ENCODE measurements around the gene TMEM39B.
"Not testable (repeated sequence)": the region's sequence is repeated elsewhere in the genome, so short reads cannot be mapped to it uniquely, and the experiment has no call there.

The TMEM39B gene

GRCh38 chr1:32055416-32055815, 17.3 kb upstream of the TMEM39B start:
- DNase-seq = no peak
- TF ChIP-seq GATA1 (IDR thresholded peaks at IDR 0.05; ENCODE audit: low read depth, low read length) = no peak
- TF ChIP-seq POLR2A (IDR thresholded peaks at IDR 0.05; ENCODE audit: low read length) = no peak

DNA sequence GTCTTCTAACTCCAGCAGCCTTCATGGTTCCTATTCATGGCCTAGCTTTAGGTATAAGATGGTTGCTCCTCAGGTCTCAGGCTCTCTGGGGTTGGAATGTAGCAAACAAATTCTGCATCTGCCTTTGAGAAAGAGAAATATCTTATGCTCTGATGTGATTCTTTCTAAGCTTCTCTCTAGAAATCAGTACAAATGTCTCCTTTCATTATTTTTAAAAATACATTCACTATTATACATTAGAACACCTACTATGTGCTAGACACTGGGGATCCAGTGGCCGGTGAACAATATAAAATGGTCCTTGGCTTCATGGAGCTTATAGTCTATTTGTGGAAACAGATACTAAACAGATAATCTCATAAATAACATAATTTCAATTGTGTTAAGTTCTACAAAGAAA, 16.1 kb upstream of the TMEM39B start:
- no peak for DNase-seq
- no peak for TF ChIP-seq GATA1 (IDR thresholded peaks at IDR 0.05; ENCODE audit: low read depth, low read length)
- TF ChIP-seq POLR2A (IDR thresholded peaks at IDR 0.05; ENCODE audit: low read length) = no peak

DNA sequence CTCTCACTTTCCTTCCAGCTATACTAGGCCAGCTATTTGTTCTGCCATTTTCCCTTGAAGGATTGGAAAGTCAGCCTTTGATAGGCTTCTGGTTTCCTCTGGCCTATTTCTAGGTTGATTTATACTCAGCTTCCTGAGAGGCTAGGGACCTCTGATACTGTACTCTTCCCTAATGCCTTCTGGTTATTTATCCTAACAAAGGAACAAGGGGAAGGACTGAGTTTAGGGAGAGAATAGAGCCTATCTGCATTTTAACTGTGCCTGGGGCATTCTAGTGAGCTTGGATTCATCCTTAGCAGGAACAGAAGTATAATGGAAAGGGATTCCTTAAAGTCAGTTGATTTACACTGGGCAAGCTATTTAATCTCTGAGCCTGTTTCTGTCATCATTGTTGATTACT, 11.8 kb upstream of the TMEM39B start:
- TF ChIP-seq POLR2A (IDR thresholded peaks at IDR 0.05; ENCODE audit: low read length) = no peak
- TF ChIP-seq GATA1 (IDR thresholded peaks at IDR 0.05; ENCODE audit: low read depth, low read length) = no peak
- DNase-seq = no peak

GRCh38 chr1:32062867-32063230, 9.9 kb upstream of the TMEM39B start:
- TF ChIP-seq GATA1 (IDR thresholded peaks at IDR 0.05; ENCODE audit: low read depth, low read length) (no peak), POLR2A (IDR thresholded peaks at IDR 0.05; ENCODE audit: low read length) (no peak)
- DNase-seq = no peak

DNA sequence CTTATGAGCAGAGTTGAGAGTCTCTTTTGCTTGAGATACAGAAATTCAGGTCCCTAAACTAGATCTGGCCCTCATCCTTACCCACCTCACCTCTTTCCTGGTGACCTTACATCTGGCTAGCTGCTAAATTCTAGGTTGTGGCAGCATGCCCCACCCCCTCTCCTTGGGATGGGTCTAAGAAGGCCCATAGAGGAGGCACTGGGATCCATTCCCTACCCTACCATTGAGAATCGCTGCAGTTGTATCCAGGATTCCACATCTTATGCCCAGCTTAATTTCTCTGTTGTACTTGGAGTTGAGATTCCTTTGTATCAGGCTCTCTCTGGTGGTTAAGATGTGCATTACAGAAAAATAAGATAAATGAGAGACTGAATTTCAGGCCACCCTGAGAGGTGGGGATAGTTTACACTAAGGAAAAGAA, 9.5 kb upstream of the TMEM39B start:
- TF ChIP-seq POLR2A (IDR thresholded peaks at IDR 0.05; ENCODE audit: low read length) (no peak), GATA1 (IDR thresholded peaks at IDR 0.05; ENCODE audit: low read depth, low read length) (no peak)
- DNase-seq = peak; percentile 43 to 69

DNA sequence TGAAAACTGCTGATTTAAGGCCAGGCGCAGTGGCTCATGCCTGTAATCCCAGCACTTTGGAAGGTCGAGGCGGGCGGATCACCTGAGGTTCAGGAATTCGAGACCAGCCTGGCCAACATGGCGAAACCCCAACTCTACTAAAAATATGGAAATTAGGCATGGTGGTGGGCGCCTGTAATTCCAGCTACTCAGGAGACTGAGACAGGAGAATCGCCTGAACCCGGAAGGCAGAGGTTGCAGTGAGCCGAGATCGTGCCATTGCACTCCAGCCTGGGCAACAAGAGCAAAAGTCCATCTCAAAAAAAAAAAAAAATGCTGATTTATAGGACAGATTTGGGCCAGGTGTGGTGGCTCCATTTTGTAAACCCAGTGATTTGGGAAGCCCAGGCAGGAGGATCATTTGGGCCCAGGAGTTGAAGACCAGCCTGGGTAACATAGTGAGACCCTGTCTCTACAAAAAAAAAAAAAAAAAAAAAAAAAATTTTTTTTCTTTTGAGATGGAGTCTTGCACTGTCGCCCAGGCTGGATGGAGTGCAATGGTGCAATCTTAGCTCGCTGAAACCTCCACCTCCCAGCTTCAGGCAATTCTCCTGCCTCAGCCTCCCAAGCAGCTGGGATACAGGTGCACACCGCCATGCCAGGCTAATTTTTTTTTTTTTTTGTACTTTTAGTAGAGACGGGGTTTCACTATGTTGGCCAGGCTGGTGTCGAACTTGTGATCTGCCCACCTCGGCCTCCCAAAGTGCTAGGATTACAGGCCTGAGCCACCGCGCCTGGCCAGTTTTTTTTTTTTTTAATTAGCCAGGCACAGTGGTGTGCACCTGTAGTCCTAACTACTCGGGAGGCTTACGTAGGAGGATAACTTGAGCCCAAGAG, 6.9 kb upstream of the TMEM39B start:
- DNase-seq = not testable (repeated sequence)

DNA sequence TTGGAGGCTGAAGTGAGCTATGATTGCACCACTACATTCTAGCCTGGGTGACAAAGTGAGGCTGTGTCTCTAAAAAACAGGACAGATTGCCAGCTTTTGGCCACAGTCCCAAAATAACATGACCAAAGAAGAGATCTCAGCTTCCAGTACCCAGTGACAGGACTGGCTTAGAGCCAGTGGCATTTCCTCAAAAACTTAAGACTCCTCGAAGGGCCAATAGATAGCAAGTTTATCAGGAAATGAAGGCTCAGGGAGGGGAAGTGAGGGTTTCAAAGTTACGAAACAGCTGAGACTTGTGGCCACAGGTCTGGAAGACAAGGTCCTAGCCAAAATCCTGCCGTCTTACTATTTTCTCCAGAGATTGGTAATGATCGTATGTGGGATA, 6.3 kb upstream of the TMEM39B start:
- TF ChIP-seq POLR2A (IDR thresholded peaks at IDR 0.05; ENCODE audit: low read length) (no peak), GATA1 (IDR thresholded peaks at IDR 0.05; ENCODE audit: low read depth, low read length) (no peak)
- peak; percentile 83 to 84 for DNase-seq

DNA sequence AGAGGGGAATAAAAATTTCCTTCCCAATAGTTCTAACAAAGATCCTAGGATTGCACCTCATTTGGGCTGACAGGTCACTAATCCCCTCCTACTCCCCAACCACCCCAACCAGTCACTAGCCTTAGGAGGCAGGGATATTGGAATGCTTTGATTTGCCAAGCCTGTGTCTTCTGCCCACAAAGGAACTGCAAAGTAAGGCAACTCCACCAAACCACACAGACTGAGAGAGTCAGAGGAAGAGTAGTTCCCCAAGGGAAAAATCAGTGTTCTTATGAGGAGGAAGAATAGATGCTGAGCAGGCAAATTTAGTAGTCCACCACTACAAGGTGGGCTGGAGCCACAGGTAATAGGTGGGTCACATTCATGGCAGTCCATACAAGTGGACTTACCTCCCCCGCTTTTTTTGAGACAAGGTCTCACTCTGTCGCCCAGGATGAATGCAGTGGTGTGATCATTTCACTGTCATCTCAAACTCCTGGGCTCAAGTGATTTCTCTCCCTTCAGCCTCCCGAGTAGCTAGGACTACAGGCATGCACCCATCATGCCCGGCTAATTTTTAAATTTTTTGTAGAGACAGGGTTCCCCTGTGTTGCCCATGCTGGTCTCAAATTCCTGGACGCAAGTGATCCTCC, 3.7 kb upstream of the TMEM39B start:
- DNase-seq = no peak

DNA sequence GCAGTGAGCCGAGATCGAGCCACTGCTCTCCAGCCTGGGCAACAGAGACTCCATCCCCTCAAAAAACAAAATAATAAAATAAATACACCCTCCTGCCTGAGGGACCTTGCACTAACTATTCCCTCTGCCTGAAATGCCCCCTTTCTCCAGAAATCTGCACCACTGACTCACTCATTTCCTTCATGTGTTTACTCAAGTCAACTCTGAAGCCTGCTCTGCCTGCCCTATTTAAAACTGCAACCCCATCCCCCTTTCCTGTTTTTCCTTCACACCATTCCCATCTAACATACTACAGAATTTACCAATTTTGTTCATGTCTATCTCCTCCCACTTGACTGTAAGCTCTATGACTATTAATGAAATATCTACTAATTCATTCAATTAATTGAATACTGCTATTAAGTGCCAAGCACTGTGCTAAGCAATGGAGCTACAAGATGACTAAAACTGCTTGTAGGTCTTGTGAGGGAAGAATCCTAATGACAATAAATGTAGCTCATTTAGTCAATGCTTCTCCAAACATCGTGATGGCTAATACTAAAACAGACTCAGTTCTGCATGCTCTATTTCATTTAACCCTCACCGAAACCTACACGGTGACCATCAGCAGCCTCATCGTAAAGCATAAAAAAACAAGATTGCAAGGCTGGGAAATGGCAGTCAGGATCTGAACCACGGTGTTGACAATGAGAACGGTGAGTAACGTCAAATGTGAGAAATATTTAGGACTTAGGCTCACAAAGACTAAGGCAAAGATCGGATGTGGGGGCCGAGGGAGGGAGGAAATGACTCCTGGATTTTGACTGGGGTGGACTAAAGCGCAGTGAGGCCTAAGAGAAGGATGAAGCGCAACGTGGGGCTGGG, 749 bp upstream of the TMEM39B start:
- DNase-seq = no peak
- TF ChIP-seq POLR2A (IDR thresholded peaks at IDR 0.05; ENCODE audit: low read length) = no peak
- no peak for TF ChIP-seq GATA1 (IDR thresholded peaks at IDR 0.05; ENCODE audit: low read depth, low read length)

More for the DNA sequence above, 3.7 kb upstream of the TMEM39B start:
- TF ChIP-seq POLR2A (IDR thresholded peaks at IDR 0.05; ENCODE audit: low read length) (no peak), GATA1 (IDR thresholded peaks at IDR 0.05; ENCODE audit: low read depth, low read length) (no peak)

- TF ChIP-seq POLR2A (IDR thresholded peaks at IDR 0.05; ENCODE audit: low read length) (no peak), GATA1 (IDR thresholded peaks at IDR 0.05; ENCODE audit: low read depth, low read length) (no peak)
- no peak for DNase-seq
Measured at GRCh38 chr1:32073299-32074229, 825 bp downstream of the TMEM39B start.

DNA sequence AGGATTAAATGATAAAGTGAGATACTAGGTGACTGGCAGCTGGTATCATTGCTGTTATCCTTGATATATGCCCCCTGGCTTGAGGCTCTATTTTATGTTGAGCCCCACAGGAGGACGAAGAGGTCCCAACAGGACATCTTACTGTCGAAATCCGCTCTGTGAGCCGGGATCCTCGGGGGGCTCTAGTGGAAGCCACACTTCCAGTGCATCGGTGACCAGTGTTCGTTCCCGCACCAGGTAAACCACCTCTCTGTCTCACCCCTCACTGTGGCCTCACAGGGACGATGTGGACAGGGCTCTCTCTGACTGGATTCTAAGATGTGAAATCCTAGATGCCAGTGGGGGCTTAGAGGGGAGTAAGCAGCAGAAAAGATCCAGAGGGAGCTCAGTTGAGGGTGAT, 2.1 kb downstream of the TMEM39B start:
- DNase-seq = no peak
- no peak for TF ChIP-seq GATA1 (IDR thresholded peaks at IDR 0.05; ENCODE audit: low read depth, low read length)
- TF ChIP-seq POLR2A (IDR thresholded peaks at IDR 0.05; ENCODE audit: low read length) = no peak

GRCh38 chr1:32077451-32077850, 4.7 kb downstream of the TMEM39B start:
- TF ChIP-seq POLR2A (IDR thresholded peaks at IDR 0.05; ENCODE audit: low read length) (no peak), GATA1 (IDR thresholded peaks at IDR 0.05; ENCODE audit: low read depth, low read length) (no peak)
- no peak for DNase-seq

GRCh38 chr1:32082022-32082421, 9.3 kb downstream of the TMEM39B start:
- TF ChIP-seq GATA1 (IDR thresholded peaks at IDR 0.05; ENCODE audit: low read depth, low read length) = no peak
- TF ChIP-seq POLR2A (IDR thresholded peaks at IDR 0.05; ENCODE audit: low read length) = no peak
- no peak for DNase-seq

DNA sequence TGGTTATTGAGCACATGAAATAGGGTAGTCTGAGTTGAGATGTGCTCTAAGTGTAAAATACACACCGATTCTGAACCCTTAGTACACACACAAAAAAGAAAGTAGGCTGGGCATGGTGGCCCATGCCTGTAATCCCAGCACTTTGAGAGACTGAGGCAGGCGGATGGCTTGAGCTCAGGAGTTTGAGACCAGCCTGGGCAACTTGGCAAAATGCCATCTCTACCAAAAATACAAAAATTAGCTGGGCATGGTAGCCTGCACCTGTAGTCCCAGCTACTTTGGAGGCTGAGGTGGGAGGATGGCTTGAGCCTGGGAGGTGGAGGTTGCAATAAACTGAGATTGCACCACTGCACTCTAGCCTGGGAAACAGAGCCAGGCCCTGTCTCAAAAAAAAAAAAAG, 13.6 kb downstream of the TMEM39B start:
- DNase-seq = not testable (repeated sequence)

All from erythroblast (primary cell).